ENCODE data around the gene SCN1B. TPM values are rescaled to one million over a fixed set of nuclear protein-coding genes. Genes with fewer than 3 reads are reported as not detected.
"Not testable (repeated sequence)": the region's sequence is repeated elsewhere in the genome, so short reads cannot be mapped to it uniquely, and the experiment has no call there.

The SCN1B gene
- polyA plus RNA-seq, 1 experiment: 5.7 TPM

DNA sequence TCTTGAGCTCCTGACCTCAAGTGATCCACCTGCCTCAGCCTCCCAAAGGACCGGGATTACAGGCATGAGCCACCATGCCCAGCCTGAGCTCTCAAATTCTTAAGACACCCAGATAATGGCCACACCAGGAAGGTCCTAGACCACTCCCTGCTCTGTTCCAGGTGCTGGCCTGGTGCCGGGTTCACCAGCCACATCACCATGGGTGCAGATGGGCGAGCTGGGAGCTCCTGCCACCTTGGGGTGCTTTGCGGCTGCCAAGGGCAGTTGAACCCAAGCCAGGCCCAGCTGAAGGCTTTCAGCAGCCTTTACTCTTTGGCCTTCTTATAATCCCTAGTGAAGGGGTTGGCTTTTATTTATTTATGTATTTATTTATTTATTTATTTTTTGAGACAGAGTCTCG lies 16.2 kb downstream of the SCN1B start:
- POLR2A ChIA-PET: no interaction called here
- Histone ChIP-seq H3K4me3 (ENCODE audit: low read depth, low read length) (no peak overlapping the region), H3K27me3 (ENCODE audit: control insufficient read depth, insufficient read depth, low read length) (peaks cover 8% of the 10 kb centered on the region), H3K27ac (ENCODE audit: low read depth, low read length) (no peak overlapping the region), H3K9me3 (ENCODE audit: control insufficient read depth, insufficient read depth, low read length) (no peaks in the 10 kb centered on the region)
- TF ChIP-seq, protein P1, sequence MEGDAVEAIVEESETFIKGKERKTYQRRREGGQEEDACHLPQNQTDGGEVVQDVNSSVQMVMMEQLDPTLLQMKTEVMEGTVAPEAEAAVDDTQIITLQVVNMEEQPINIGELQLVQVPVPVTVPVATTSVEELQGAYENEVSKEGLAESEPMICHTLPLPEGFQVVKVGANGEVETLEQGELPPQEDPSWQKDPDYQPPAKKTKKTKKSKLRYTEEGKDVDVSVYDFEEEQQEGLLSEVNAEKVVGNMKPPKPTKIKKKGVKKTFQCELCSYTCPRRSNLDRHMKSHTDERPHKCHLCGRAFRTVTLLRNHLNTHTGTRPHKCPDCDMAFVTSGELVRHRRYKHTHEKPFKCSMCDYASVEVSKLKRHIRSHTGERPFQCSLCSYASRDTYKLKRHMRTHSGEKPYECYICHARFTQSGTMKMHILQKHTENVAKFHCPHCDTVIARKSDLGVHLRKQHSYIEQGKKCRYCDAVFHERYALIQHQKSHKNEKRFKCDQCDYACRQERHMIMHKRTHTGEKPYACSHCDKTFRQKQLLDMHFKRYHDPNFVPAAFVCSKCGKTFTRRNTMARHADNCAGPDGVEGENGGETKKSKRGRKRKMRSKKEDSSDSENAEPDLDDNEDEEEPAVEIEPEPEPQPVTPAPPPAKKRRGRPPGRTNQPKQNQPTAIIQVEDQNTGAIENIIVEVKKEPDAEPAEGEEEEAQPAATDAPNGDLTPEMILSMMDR (IDR thresholded peaks at IDR 0.05; ENCODE audit: low read depth, low read length): no peak
- CTCF ChIA-PET: interaction anchor here (1.0 to 1.5 kb wide), 8 partner anchors 9 to 108 kb away, joined by 3 to 7 read pairs (median 4); partner anchors contain the start of genes FXYD5 and LGI4
- DNase-seq (ENCODE audit: low read depth, low spot score): no peak

DNA sequence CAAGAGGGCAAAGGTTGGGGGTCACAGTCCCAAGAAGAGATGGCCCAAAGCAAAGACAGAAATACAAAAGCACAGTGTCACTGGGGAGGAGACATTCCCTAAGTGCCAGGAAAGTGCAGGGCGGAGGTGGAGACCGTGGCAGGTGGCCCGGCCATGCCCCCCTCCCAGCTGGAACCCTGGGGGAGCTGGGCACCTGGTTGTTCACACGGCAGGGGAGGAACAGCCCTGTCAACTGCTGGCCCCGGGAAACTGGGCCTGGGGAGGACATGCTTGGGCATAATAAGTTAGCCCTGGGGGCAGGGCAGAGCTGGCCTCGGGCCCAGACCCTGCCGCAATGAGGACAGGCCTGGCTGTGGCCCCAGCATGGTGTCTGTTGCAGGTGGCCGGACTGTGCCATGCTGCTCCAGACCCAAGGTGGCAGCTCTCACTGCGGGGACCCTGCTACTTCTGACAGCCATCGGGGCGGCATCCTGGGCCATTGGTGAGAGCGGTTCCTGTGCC lies 18.7 kb downstream of the SCN1B start:
- Histone ChIP-seq H3K27me3 (ENCODE audit: control insufficient read depth, insufficient read depth, low read length) (peaks cover 11% of the 10 kb centered on the region), H3K4me3 (ENCODE audit: low read depth, low read length) (no peak overlapping the region), H3K27ac (ENCODE audit: low read depth, low read length) (no peak overlapping the region), H3K9me3 (ENCODE audit: control insufficient read depth, insufficient read depth, low read length) (no peaks in the 10 kb centered on the region)
- CTCF ChIA-PET: interaction anchor here (1.1 to 1.8 kb wide), 4 partner anchors 18 to 92 kb away, joined by 4 to 6 read pairs (median 4); partner anchors contain the start of genes FXYD3 and LGI4
- POLR2A ChIA-PET: no interaction called here
- TF ChIP-seq, protein P1 (IDR thresholded peaks at IDR 0.05; ENCODE audit: low read depth, low read length): no peak
- DNase-seq (ENCODE audit: low read depth, low spot score): no peak

DNA sequence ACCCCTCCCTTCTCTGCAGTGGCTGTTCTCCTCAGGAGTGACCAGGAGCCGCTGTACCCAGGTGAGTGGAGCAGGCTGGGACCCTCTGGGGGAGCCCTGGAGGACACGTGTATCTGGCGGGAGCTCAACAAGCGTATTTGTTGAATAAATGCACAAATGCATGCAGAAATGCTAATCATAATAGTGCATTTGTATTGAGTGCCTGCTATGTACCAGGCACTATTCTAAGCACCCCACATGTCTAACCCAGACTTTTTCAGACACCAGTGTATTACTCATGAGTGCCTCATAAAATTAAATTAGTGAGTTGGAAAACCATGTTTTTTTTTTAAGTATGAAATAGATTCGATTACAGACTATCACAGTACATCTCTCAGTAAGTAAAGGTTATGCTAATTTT lies 19.2 kb downstream of the SCN1B start:
- H3K4me3 ChIP-seq (ENCODE audit: low read depth, low read length): no peak overlapping the region
- POLR2A ChIA-PET: no interaction called here
- no peak overlapping the region for H3K27ac ChIP-seq (ENCODE audit: low read depth, low read length)
- CTCF ChIA-PET: interaction anchor here (1.7 to 2.7 kb wide), 2 partner anchors 17 to 65 kb away, joined by 5 to 12 read pairs; partner anchors contain the start of gene FXYD3
- TF ChIP-seq, protein P1 (IDR thresholded peaks at IDR 0.05; ENCODE audit: low read depth, low read length): no peak
- peaks cover 11% of the 10 kb centered on the region for H3K27me3 ChIP-seq (ENCODE audit: control insufficient read depth, insufficient read depth, low read length)
- H3K9me3 ChIP-seq (ENCODE audit: control insufficient read depth, insufficient read depth, low read length): no peaks in the 10 kb centered on the region
- DNase-seq (ENCODE audit: low read depth, low spot score): no peak

DNA sequence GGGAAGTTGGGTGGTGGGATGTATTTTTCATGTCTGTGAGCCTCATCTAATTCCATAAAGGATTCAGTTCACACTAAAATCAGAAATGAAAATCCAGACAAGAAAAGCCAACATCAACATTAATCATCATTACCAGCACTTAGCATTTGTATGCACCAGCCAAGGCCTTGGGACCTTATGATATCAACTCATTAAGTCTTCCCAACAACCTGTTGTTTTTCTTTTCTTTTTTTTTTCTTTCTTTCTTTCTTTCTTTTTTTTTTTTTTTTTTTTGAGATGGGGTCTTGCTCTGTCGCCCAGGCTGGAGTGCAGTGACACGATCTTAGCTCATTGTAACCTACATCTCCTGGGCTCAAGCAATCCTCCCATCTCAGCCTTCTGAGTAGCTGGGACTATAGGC lies 20.4 kb downstream of the SCN1B start:
- CTCF ChIA-PET: interaction anchor here (1.7 to 2.7 kb wide), 2 partner anchors 16 to 64 kb away, joined by 5 to 12 read pairs; partner anchors contain the start of gene FXYD3
- H3K27me3 ChIP-seq (ENCODE audit: control insufficient read depth, insufficient read depth, low read length): peaks cover 18% of the 10 kb centered on the region
- H3K4me3 ChIP-seq (ENCODE audit: low read depth, low read length); H3K27ac ChIP-seq (ENCODE audit: low read depth, low read length); DNase-seq (ENCODE audit: low read depth, low spot score); H3K9me3 ChIP-seq (ENCODE audit: control insufficient read depth, insufficient read depth, low read length); POLR2A ChIA-PET: not testable (repeated sequence)

DNA sequence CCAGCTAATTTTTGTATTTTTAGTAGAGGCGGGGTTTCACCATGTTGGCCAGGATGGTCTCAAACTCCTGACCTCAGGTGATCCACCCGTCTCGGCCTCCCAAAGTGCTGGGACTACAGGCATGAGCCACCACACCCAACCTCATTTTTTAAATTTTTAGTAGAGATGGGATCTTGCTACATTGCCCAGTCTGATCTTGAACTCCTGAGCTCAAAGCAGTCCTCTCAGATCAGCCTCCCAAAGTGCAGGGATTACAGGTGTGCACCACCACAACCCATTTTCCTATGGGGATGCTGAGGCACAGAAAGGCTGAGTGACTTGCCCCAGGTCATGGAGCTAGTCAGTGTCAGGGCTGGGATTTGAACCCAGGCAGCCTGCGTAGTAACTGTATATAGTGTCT lies 21.0 kb downstream of the SCN1B start:
- CTCF ChIA-PET: interaction anchor here (2.7 kb wide), 1 partner anchor 16 kb away, joined by 12 read pairs; no protein-coding TSS in a partner anchor
- H3K9me3 ChIP-seq (ENCODE audit: control insufficient read depth, insufficient read depth, low read length); POLR2A ChIA-PET; H3K27ac ChIP-seq (ENCODE audit: low read depth, low read length); H3K4me3 ChIP-seq (ENCODE audit: low read depth, low read length); DNase-seq (ENCODE audit: low read depth, low spot score): not testable (repeated sequence)
- peaks cover 21% of the 10 kb centered on the region for H3K27me3 ChIP-seq (ENCODE audit: control insufficient read depth, insufficient read depth, low read length)

DNA sequence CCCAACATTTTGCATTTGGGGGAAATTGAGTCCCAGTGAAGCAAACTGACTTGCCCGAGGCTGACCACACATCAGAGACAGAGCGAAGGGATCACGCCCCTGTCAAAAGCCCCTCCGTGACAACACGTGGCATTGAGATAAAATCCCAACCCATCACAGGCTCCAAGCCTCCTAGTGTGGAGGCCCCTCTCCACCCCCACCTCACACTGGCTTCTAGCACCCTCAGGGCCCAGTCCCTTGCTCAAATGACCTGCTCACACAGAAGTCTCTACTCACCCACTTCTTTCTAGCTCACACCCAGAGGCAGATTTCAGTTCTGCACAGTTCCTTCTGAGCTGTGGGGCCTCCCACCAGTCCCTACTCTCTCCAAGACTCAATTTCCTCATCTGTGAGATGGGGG lies 21.5 kb downstream of the SCN1B start:
- CTCF ChIA-PET: interaction anchor here (2.7 kb wide), 1 partner anchor 15 kb away, joined by 12 read pairs; no protein-coding TSS in a partner anchor
- POLR2A ChIA-PET: no interaction called here
- no peak for DNase-seq (ENCODE audit: low read depth, low spot score)

More for the DNA sequence above, 21.5 kb downstream of the SCN1B start:
- TF ChIP-seq, protein P1 (IDR thresholded peaks at IDR 0.05; ENCODE audit: low read depth, low read length): no peak
- Histone ChIP-seq H3K9me3 (ENCODE audit: control insufficient read depth, insufficient read depth, low read length) (no peaks in the 10 kb centered on the region), H3K27me3 (ENCODE audit: control insufficient read depth, insufficient read depth, low read length) (peaks cover 21% of the 10 kb centered on the region), H3K27ac (ENCODE audit: low read depth, low read length) (no peak overlapping the region), H3K4me3 (ENCODE audit: low read depth, low read length) (no peak overlapping the region)

Measured in AG04450 (cell line).